MM.1S (cell line): ENCODE measurements around the gene LIMS2.

Experiments used
- CTCF ChIP-seq: fragments of 300-600 bp; sonication (generic); IDR thresholded peaks from 2 replicates; pipeline ENCODE4 v1.5.1; 2016; ENCODE audit warnings: antibody characterized with exemption, low read length, mixed read lengths
- EZH2 ChIP-seq: fragments of 300-600 bp; sonication (generic); optimal IDR thresholded peaks from 2 replicates; pipeline ENCODE3; 2017; ENCODE audit warnings: low read depth, mild to moderate bottlenecking, antibody characterized with exemption, low read length, mixed read lengths
- EZH2phosphoT487 ChIP-seq: fragments of 300-600 bp; sonication (generic); IDR thresholded peaks from 2 replicates; pipeline ENCODE4 v1.6.1; 2018; ENCODE audit warnings: antibody characterized with exemption, low read length

DNA sequence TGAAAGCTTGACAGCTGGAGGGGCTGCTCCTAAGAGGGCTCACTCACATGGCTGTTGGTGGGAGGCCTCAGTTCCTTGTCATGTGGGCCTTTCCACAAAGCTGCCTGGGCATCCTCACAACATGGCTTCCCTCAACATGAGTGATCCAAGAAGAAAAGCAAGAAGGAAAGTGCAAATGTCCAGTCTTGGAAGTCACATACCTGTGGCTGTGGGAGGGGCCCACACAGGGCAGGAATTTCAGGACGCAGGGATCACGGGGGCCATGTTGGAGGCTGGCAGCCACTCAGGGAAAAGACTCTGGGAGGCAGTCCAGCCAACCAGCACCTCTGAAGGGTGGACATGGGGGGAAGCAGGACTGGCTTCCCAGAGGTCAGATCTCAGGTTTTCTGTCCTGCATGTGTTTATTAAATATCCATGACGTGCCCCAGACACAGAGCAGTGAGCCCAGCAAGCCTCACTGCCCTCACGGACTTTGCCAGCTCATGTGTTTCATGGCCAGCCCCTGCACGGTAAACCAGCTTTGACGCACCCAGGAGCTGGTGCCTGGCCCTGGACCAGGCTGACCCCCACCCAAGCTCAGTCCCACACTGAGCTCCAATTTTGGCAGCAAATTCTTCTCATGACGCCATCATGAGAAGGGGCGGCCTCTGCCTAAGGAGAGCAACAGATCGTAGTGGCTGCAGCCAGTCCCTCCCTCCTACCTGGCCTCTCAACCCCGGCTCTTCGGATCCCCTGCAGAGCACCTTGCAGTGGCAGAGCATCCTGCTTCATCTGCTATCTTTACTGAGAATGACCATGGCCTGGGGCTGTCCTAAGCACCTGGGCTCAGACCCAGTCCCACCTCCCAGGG, 64.0 kb downstream of the LIMS2 start:
- TF ChIP-seq CTCF (no peak), EZH2phosphoT487 (no peak), EZH2 (no peak)
